ENCODE measurements around the gene DCLK1. TPM values are rescaled to one million over a fixed set of nuclear protein-coding genes. Genes with fewer than 3 reads are reported as not detected.

The DCLK1 gene
- total RNA-seq, 2 donors from 2014 or later, result 4.7 to 10.1 TPM

GRCh38 chr13:35916146-35916545, 215.0 kb downstream of the DCLK1 start:
- no peak overlapping the region for H3K27ac ChIP-seq
- no peaks in the 10 kb centered on the region for H3K9me3 ChIP-seq
- TF ChIP-seq CTCF (IDR thresholded peaks at IDR 0.05), result no peak
- H3K4me1 ChIP-seq, result no peaks in the 10 kb centered on the region
- DNase-seq (ENCODE audit: low spot score), result no peak
- no peaks in the 10 kb centered on the region for H3K36me3 ChIP-seq
- no peaks in the 10 kb centered on the region for H3K27me3 ChIP-seq
- H3K4me3 ChIP-seq, result no peak overlapping the region

GRCh38 chr13:35914662-35915061, 216.5 kb downstream of the DCLK1 start:
- no peaks in the 10 kb centered on the region for H3K27me3 ChIP-seq
- no peaks in the 10 kb centered on the region for H3K36me3 ChIP-seq
- no peak for TF ChIP-seq CTCF (IDR thresholded peaks at IDR 0.05)
- no peaks in the 10 kb centered on the region for H3K4me1 ChIP-seq
- DNase-seq (ENCODE audit: low spot score), result no peak
- no peaks in the 10 kb centered on the region for H3K9me3 ChIP-seq
- no peak overlapping the region for H3K4me3 ChIP-seq
- no peak overlapping the region for H3K27ac ChIP-seq

DNA sequence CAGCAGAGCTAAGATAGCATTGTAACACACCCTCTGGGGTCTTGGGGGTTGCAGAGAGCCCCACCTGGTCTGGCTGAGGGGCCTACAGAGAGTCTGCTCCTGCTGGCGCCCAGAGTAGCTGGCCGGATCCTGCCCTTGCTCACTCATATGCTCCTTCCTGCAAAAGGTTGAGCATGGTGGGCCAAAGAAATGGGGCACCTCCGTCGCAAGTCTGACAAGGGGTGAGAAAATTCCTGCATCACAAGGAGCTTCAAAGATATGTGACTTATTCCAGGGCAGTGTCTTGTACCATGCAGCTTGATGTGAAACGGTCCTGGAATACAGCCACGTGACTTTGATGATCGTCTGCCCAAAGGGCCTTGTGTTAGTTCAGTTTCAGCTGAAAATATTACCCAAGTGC, 218.3 kb downstream of the DCLK1 start:
- TF ChIP-seq CTCF (IDR thresholded peaks at IDR 0.05), result no peak
- Histone ChIP-seq H3K27me3 (no peaks in the 10 kb centered on the region), H3K27ac (no peak overlapping the region), H3K4me3 (no peak overlapping the region), H3K9me3 (no peaks in the 10 kb centered on the region), H3K4me1 (no peaks in the 10 kb centered on the region), H3K36me3 (no peaks in the 10 kb centered on the region)
- no peak for DNase-seq (ENCODE audit: low spot score)

GRCh38 chr13:35909837-35910540, 221.2 kb downstream of the DCLK1 start:
- Histone ChIP-seq H3K4me3 (no peak overlapping the region), H3K27ac (no peak overlapping the region), H3K27me3 (no peaks in the 10 kb centered on the region), H3K9me3 (no peaks in the 10 kb centered on the region), H3K4me1 (no peaks in the 10 kb centered on the region), H3K36me3 (no peaks in the 10 kb centered on the region)
- no peak for TF ChIP-seq CTCF (IDR thresholded peaks at IDR 0.05)
- no peak for DNase-seq (ENCODE audit: low spot score)

- Histone ChIP-seq H3K36me3 (no peaks in the 10 kb centered on the region), H3K4me1 (peaks cover 0 to 8% of the 10 kb centered on the region in 2 donors), H3K9me3 (no peaks in the 10 kb centered on the region), H3K27me3 (no peaks in the 10 kb centered on the region), H3K4me3 (no peak overlapping the region), H3K27ac (no peak overlapping the region)
- DNase-seq (ENCODE audit: low spot score), result no peak
- TF ChIP-seq CTCF (IDR thresholded peaks at IDR 0.05), result no peak
Observed at GRCh38 chr13:35909091-35909490, 222.1 kb downstream of the DCLK1 start.

DNA sequence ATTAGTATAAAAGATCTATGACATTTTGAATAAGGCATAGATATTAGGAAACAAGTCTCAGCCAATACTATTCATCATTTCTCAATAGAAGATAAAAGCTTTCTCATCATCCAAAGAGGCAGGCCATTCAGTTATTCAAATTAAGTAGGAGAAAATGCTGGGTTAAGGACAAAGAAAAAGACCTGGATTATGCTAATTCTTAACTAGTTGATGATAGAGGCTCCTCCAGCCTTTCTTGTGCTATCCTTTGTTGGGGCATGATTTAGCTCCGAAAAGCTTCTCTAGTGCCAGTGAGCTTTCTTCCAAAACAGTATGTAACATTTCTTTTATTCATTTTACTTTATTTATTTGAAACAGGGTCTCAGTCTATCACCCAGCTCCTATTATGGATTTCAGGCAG, 223.0 kb downstream of the DCLK1 start:
- Histone ChIP-seq H3K36me3 (no peaks in the 10 kb centered on the region), H3K9me3 (no peaks in the 10 kb centered on the region), H3K27ac (no peak overlapping the region), H3K4me3 (no peak overlapping the region), H3K27me3 (no peaks in the 10 kb centered on the region), H3K4me1 (peaks cover 0 to 10% of the 10 kb centered on the region in 2 donors)
- TF ChIP-seq CTCF (IDR thresholded peaks at IDR 0.05), result no peak
- DNase-seq (ENCODE audit: low spot score), result no peak
